Esophagus muscularis mucosa (tissue), 3 donors: ENCODE measurements around the gene LGALS9B.
"Not testable (repeated sequence)": the region's sequence is repeated elsewhere in the genome, so short reads cannot be mapped to it uniquely, and the experiment has no call there.

ENCODE experiments used
- POLR2A ChIP-seq: fragments of 450-650 bp; IDR thresholded peaks from one replicate; pipeline ENCODE4 v1.6.1; 2017; ENCODE audit warnings: antibody characterized with exemption, moderate library complexity, mild to moderate bottlenecking, low read depth
- TF ChIP-seq, protein P1 (sequence below), 3 experiments: fragments of 200-600 bp in 2 of 3; fragments of 450-650 bp in 1 of 3; sonication (generic) in 2 of 3; IDR thresholded peaks; one replicate each; pipeline ENCODE4 v1.5.1; 2017 to 2019; ENCODE audit warnings: antibody characterized with exemption in 3 of 3, mild to moderate bottlenecking in 2 of 3, moderate library complexity in 1 of 3

- TF ChIP-seq POLR2A, result not testable (repeated sequence)
- TF ChIP-seq, protein P1, sequence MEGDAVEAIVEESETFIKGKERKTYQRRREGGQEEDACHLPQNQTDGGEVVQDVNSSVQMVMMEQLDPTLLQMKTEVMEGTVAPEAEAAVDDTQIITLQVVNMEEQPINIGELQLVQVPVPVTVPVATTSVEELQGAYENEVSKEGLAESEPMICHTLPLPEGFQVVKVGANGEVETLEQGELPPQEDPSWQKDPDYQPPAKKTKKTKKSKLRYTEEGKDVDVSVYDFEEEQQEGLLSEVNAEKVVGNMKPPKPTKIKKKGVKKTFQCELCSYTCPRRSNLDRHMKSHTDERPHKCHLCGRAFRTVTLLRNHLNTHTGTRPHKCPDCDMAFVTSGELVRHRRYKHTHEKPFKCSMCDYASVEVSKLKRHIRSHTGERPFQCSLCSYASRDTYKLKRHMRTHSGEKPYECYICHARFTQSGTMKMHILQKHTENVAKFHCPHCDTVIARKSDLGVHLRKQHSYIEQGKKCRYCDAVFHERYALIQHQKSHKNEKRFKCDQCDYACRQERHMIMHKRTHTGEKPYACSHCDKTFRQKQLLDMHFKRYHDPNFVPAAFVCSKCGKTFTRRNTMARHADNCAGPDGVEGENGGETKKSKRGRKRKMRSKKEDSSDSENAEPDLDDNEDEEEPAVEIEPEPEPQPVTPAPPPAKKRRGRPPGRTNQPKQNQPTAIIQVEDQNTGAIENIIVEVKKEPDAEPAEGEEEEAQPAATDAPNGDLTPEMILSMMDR (IDR thresholded peaks at IDR 0.05), result not testable (repeated sequence)
Observed at GRCh38 chr17:20494147-20494546, 26.8 kb upstream of the LGALS9B start.
